ENCODE results near the gene LKAAEAR1. TPM values are rescaled to one million over a fixed set of nuclear protein-coding genes. Genes with fewer than 3 reads are reported as not detected.

Gene LKAAEAR1
- total and polyA plus RNA-seq, 2 of the 13 experiments (the other 11 are each of a cell fraction or from before 2014, with no cell fraction given): not detected

GRCh38 chr20:64036346-64037198 is 47.6 kb downstream of the LKAAEAR1 start (continued):
- TF ChIP-seq ZBTB10 (CRISPR knock-in tag; IDR thresholded peaks at IDR 0.05; ENCODE audit: borderline replicate concordance) (peak; percentile 76; the same call in 1 of the 2 replicates), TFAP4 (IDR thresholded peaks at IDR 0.05; ENCODE audit: borderline replicate concordance, low read depth) (peak; percentile 75; the same call in 1 of the 2 replicates), KLF11 (CRISPR knock-in tag; IDR thresholded peaks at IDR 0.05) (peak; percentile 38; the same call in 1 of the 2 replicates), ZBTB1 (CRISPR knock-in tag; IDR thresholded peaks at IDR 0.05; ENCODE audit: borderline replicate concordance) (no peak), CBX5 (CRISPR knock-in tag; IDR thresholded peaks at IDR 0.05; ENCODE audit: borderline replicate concordance) (0 out of 2 replicates have a peak, but pooled peaks have one; percentile 67), ERF (CRISPR knock-in tag; IDR thresholded peaks at IDR 0.05) (no peak; the same call in 1 of the 2 replicates), DNMT3B (CRISPR knock-in tag; conservative IDR thresholded peaks at IDR 0.05) (peak; percentile 71; the same call in 1 of the 2 replicates), ZNF883 (CRISPR knock-in tag; IDR thresholded peaks at IDR 0.05; ENCODE audit: not compliant biosample characterization) (peak; percentile 25), ATAD3A (CRISPR knock-in tag; IDR thresholded peaks at IDR 0.05) (peak; percentile 35; the same call in 1 of the 2 replicates), MAX (IDR thresholded peaks at IDR 0.05) (no peak; the same call in none of the 2 replicates), MBNL3 (CRISPR knock-in tag; conservative IDR thresholded peaks at IDR 0.05) (no peak), PRDM10 (CRISPR knock-in tag; IDR thresholded peaks at IDR 0.05; ENCODE audit: low read depth) (no peak), MEF2D (CRISPR knock-in tag; IDR thresholded peaks at IDR 0.05) (0 out of 2 replicates have a peak, but pooled peaks have one; percentile 7), NFIB (CRISPR knock-in tag; IDR thresholded peaks at IDR 0.05; ENCODE audit: borderline replicate concordance) (peak; percentile 81; the same call in 1 of the 2 replicates), ZFYVE20 (CRISPR knock-in tag; IDR thresholded peaks at IDR 0.05; ENCODE audit: borderline replicate concordance, low read depth) (no peak), KDM4B (CRISPR knock-in tag; IDR thresholded peaks at IDR 0.05) (no peak; the same call in 1 of the 2 replicates), THAP8 (CRISPR knock-in tag; IDR thresholded peaks at IDR 0.05; ENCODE audit: borderline replicate concordance) (0 out of 2 replicates have a peak, but pooled peaks have one; percentile 49)

Measured in HepG2 (cell line).